Keratinocyte (primary cell): ENCODE results near the gene SLC25A10.

Experiments used
- CTCF ChIP-seq, 3 experiments: IDR thresholded peaks in 1 of 3; conservative IDR thresholded peaks in 1 of 3; optimal IDR thresholded peaks in 1 of 3; 2 replicates in 2 of 3; 3 replicates in 1 of 3; pipeline versions ENCODE3 to v1.5.1; 2011; ENCODE audit warnings: low read length in 3 of 3, mild to moderate bottlenecking in 3 of 3, moderate library complexity in 2 of 3, control low read depth in 1 of 3, inconsistent platforms in 1 of 3; ENCODE audit not compliant: insufficient read depth in 2 of 3; ENCODE audit errors: extremely low read depth in 1 of 3
- EZH2 ChIP-seq: IDR thresholded peaks from one replicate; pipeline ENCODE4 v1.6.1; 2012; ENCODE audit warnings: inconsistent platforms, mild to moderate bottlenecking, low read length, moderate library complexity

- TF ChIP-seq EZH2 = no peak
- no peak for TF ChIP-seq CTCF (optimal IDR thresholded peaks at IDR 0.05 in 1 of 3, IDR thresholded peaks at IDR 0.05 in 1 of 3, conservative IDR thresholded peaks at IDR 0.05 in 1 of 3; ENCODE audit: extremely low read depth in 1 of 3, insufficient read depth in 2 of 3, low read length in 3 of 3)
Measured at GRCh38 chr17:81716674-81716996, 4.6 kb downstream of the SLC25A10 start.
